ENCODE results near the gene PTPRG. TPM values are rescaled to one million over a fixed set of nuclear protein-coding genes. Genes with fewer than 3 reads are reported as not detected.

PTPRG gene
- total and polyA plus RNA-seq, 4 donors, result 3.6 to 35.6 (median 8.1) TPM

DNA sequence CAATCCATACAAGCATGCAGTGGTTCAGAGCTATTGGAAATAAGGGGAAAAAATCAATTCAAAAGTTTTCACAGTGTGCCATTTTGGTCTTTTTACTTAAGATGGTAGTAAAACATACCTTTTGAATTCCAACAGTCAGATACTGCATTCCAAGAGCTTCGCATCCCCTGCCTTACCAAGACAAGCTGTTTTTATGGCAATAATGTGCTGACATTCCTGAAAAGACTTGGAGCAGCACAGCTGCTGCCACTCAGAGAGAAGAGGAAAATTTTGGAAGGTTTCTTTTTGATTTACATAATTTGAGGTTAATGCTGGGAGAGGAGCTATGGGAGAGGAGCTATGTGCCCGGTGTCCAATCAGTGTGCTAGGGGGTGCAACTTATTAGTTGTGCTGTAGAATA, 663.7 kb downstream of the PTPRG start:
- H3K27ac ChIP-seq (ENCODE audit: low read depth in 1 of 2, low read length in 2 of 2), result no peak overlapping the region
- no peak overlapping the region for H3K4me3 ChIP-seq (ENCODE audit: low read depth in 1 of 3, low read length in 3 of 3)
- TF ChIP-seq REST (IDR thresholded peaks at IDR 0.05), result no peak
- TF ChIP-seq TAF1 (conservative IDR thresholded peaks at IDR 0.05), result no peak
- no peak for TF ChIP-seq HNF4G (IDR thresholded peaks at IDR 0.05)
- TF ChIP-seq FOXA1 (IDR thresholded peaks at IDR 0.05), result no peak
- TF ChIP-seq YY1 (IDR thresholded peaks at IDR 0.05), result no peak
- no peak for TF ChIP-seq RAD21 (IDR thresholded peaks at IDR 0.05)
- no peak for TF ChIP-seq SP1 (IDR thresholded peaks at IDR 0.05)
- no peak for TF ChIP-seq FOXA2 (IDR thresholded peaks at IDR 0.05)
- TF ChIP-seq RXRA (IDR thresholded peaks at IDR 0.05), result no peak
- TF ChIP-seq ZBTB33 (IDR thresholded peaks at IDR 0.05), result no peak
- TF ChIP-seq, protein P1, sequence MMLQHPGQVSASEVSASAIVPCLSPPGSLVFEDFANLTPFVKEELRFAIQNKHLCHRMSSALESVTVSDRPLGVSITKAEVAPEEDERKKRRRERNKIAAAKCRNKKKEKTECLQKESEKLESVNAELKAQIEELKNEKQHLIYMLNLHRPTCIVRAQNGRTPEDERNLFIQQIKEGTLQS (IDR thresholded peaks at IDR 0.05), result no peak
- TF ChIP-seq, protein P2, sequence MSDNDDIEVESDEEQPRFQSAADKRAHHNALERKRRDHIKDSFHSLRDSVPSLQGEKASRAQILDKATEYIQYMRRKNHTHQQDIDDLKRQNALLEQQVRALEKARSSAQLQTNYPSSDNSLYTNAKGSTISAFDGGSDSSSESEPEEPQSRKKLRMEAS (IDR thresholded peaks at IDR 0.05), result no peak
- no peak for TF ChIP-seq GABPA (IDR thresholded peaks at IDR 0.05 in 1 of 2, conservative IDR thresholded peaks at IDR 0.05 in 1 of 2)
- no peak for TF ChIP-seq CTCF (IDR thresholded peaks at IDR 0.05; ENCODE audit: low read depth, low read length, missing input control)
- no peak for TF ChIP-seq NR2F2 (IDR thresholded peaks at IDR 0.05)
- TF ChIP-seq EGR1 (IDR thresholded peaks at IDR 0.05; ENCODE audit: low read depth in 2 of 2), result no peak
- no peak for TF ChIP-seq HNF4A (conservative IDR thresholded peaks at IDR 0.05)
- TF ChIP-seq JUND (IDR thresholded peaks at IDR 0.05), result no peak
- peaks cover 0 to 4% (median 0%) of the 10 kb centered on the region in 4 donors for H3K9me3 ChIP-seq (ENCODE audit: control insufficient read depth in 4 of 4, low read length in 3 of 4)
- peaks cover 2 to 11% (median 7%) of the 10 kb centered on the region in 4 donors for H3K4me1 ChIP-seq (ENCODE audit: control insufficient read depth in 4 of 4, insufficient read depth in 4 of 4, low read length in 3 of 4)
- H3K36me3 ChIP-seq (ENCODE audit: control insufficient read depth in 4 of 4, insufficient read depth in 3 of 4, low read depth in 1 of 4, low read length in 3 of 4), result peaks cover 0 to 3% (median 1%) of the 10 kb centered on the region in 4 donors
- DNase-seq (ENCODE audit: low spot score), result no peak
- 94% methylated on average over 2 of the region's 2 CpGs for WGBS
- H3K27me3 ChIP-seq (ENCODE audit: control insufficient read depth in 4 of 4, insufficient read depth in 4 of 4, low read length in 3 of 4), result no peaks in the 10 kb centered on the region
- H3K9ac ChIP-seq (ENCODE audit: low read depth in 1 of 2, low read length in 2 of 2), result no peak overlapping the region

All from liver (tissue), 9 donors.